GM18907 (cell line): ENCODE measurements around the gene WIF1.

ENCODE experiments used
- ATAC-seq: cut with Tn5 transposase; IDR thresholded peaks from one replicate; pipeline ENCODE4 v1.9.1; 2021; ENCODE audit warnings: mild to moderate bottlenecking, moderate library complexity; ENCODE audit not compliant: unreplicated experiment

The WIF1 gene

GRCh38 chr12:65121049-65121955 lies at the start of gene WIF1:
Gene WIF1 (minus strand): TSS chr12:65121305. CDS start chr12:65121191, 114 bp downstream.
- peak; percentile 71 for ATAC-seq

- ATAC-seq, result peak; percentile 50
These were observed 49.2 kb upstream of the WIF1 start for GRCh38 chr12:65170209-65170881.

- ATAC-seq, result peak; percentile 95
These were observed 48.5 kb upstream of the WIF1 start, which contains the start of gene LEMD3 for GRCh38 chr12:65169320-65170208. Gene LEMD3 (plus strand): TSS chr12:65169583. CDS start chr12:65169597, 14 bp downstream.

- ATAC-seq, result peak; percentile 2
These were observed 47.7 kb upstream of the WIF1 start for GRCh38 chr12:65168681-65169319.

GRCh38 chr12:65164774-65165173 lies 43.7 kb upstream of the WIF1 start:
- ATAC-seq, result no peak

GRCh38 chr12:65164244-65164643 lies 43.1 kb upstream of the WIF1 start:
- no peak for ATAC-seq

GRCh38 chr12:65162609-65163008 lies 41.5 kb upstream of the WIF1 start:
- ATAC-seq, result no peak

GRCh38 chr12:65157091-65157490 lies 36.0 kb upstream of the WIF1 start:
- ATAC-seq, result no peak

GRCh38 chr12:65156366-65156841 lies 35.3 kb upstream of the WIF1 start:
- ATAC-seq, result peak; percentile 91

GRCh38 chr12:65155784-65156183 lies 34.7 kb upstream of the WIF1 start:
- ATAC-seq, result peak; percentile 48

GRCh38 chr12:65152596-65152995 lies 31.5 kb upstream of the WIF1 start:
- ATAC-seq, result no peak

GRCh38 chr12:65152012-65152411 lies 30.9 kb upstream of the WIF1 start:
- no peak for ATAC-seq

GRCh38 chr12:65147312-65147905 lies 26.3 kb upstream of the WIF1 start:
- no peak for ATAC-seq

GRCh38 chr12:65140738-65141137 lies 19.6 kb upstream of the WIF1 start:
- ATAC-seq, result no peak

GRCh38 chr12:65139389-65139788 lies 18.3 kb upstream of the WIF1 start:
- ATAC-seq, result no peak

- ATAC-seq, result no peak
These were observed 12.8 kb upstream of the WIF1 start for GRCh38 chr12:65133879-65134278.

GRCh38 chr12:65126482-65126881 lies 5.4 kb upstream of the WIF1 start:
- ATAC-seq, result no peak

- ATAC-seq, result no peak
These were observed 4.9 kb upstream of the WIF1 start for GRCh38 chr12:65125975-65126374.

- ATAC-seq, result no peak
These were observed 4.1 kb upstream of the WIF1 start for GRCh38 chr12:65125247-65125646.
